ENCODE data around the gene CRLF1. TPM values are rescaled to one million over a fixed set of nuclear protein-coding genes. Genes with fewer than 3 reads are reported as not detected.

The CRLF1 gene
- total and polyA plus RNA-seq, 10 of the 15 experiments (the other 5 are each of a cell fraction or from before 2014, with no cell fraction given) = 0.10 to 1.2 (median 0.49) TPM; not detected in 4

GRCh38 chr19:18650468-18651041 is 44.0 kb upstream of the CRLF1 start:
- intact Hi-C loops (cut with micrococcal nuclease; ENCODE audit: unreplicated experiment) (no loop called here), in situ Hi-C loops (cut with MboI) (no loop called here)
- Histone ChIP-seq H3K36me3 (ENCODE audit: control insufficient read depth in 2 of 2, insufficient read depth in 2 of 2, low read length in 1 of 2) (no peaks in the 10 kb centered on the region; a peak in 2 of 4 replicates), H3K79me2 (ENCODE audit: control insufficient read depth, insufficient read depth, low read length) (no peaks in the 10 kb centered on the region), H3K4me2 (ENCODE audit: control insufficient read depth, insufficient read depth) (no peak overlapping the region), H3K4me1 (ENCODE audit: control insufficient read depth, insufficient read depth, low read length) (peaks cover 18% of the 10 kb centered on the region), H3K9ac (ENCODE audit: control insufficient read depth, insufficient read depth, low read length) (no peak overlapping the region), H3K9me3 (replicated peaks; ENCODE audit: control insufficient read depth, insufficient read depth, low read length) (no peaks in the 10 kb centered on the region), H3K27ac (ENCODE audit: control insufficient read depth, insufficient read depth) (no peak overlapping the region), H3K27me3 (replicated peaks in 1 of 2; ENCODE audit: control insufficient read depth in 2 of 2, insufficient read depth in 2 of 2, low read length in 1 of 2) (no peaks in the 10 kb centered on the region), H4K20me1 (ENCODE audit: control insufficient read depth, insufficient read depth) (peaks cover 9% of the 10 kb centered on the region; the same call in 1 of the 2 replicates), H3K4me3 (no peak overlapping the region), H2AFZ (ENCODE audit: control insufficient read depth, low read depth, low read length) (no peak overlapping the region)
- RAD21 ChIA-PET (ENCODE audit: unreplicated experiment) = no interaction called here
- WGBS (ENCODE audit: insufficient coverage, insufficient replicate concordance, low lambda C conversion rate, missing lambda C conversion rate) = 79% methylated on average over 28 of the region's 34 CpGs
- ATAC-seq (no peak), FAIRE-seq (no peak), DNase-seq (ENCODE audit: low read depth, low spot score) (no peak)
- BruUV-seq (replicated peaks) = no TSS peak
- CTCF ChIA-PET = no interaction called here
- SMC1A ChIA-PET (ENCODE audit: uncharacterized antibody, unreplicated experiment) = no interaction called here
- POLR2A ChIA-PET = no interaction called here
- 0 out of 2 replicates have a peak, but pooled peaks have one; percentile 7 for TF ChIP-seq POLR2A (IDR thresholded peaks at IDR 0.05; ENCODE audit: low read depth, low read length)
- TF ChIP-seq MXI1 (IDR thresholded peaks at IDR 0.05; ENCODE audit: low read depth, low read length) = no peak
- no peak for TF ChIP-seq ASH2L (IDR thresholded peaks at IDR 0.05; ENCODE audit: borderline replicate concordance, low read depth)
- TF ChIP-seq ZBTB33 (IDR thresholded peaks at IDR 0.05) = no peak
- TF ChIP-seq IKZF2 (IDR thresholded peaks at IDR 0.05) = no peak
- TF ChIP-seq YY1 (IDR thresholded peaks at IDR 0.05; ENCODE audit: low read depth, low read length) = no peak
- TF ChIP-seq HDAC6 (IDR thresholded peaks at IDR 0.05; ENCODE audit: unreplicated experiment) = no peak
